ENCODE results near the gene GRID2.

GRID2 gene

DNA sequence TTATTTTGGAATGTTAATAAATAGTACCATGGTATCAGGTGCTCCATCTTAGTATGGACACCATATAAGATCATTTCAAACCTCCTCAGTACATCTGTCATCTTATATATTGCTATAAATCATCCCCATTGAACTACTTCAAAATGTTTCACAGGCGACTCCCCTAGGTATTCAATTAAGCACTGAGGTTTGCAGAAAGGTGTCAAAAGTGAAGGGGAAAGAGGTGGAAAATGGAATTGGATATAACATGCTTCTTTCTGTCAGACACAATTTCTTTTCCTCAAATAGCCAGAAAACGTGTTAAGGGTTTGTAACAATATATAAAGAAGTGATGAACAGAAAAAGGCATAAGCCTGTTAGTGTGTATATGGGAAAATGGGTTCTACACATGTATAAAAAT lies 325.5 kb downstream of the GRID2 start:
- Histone ChIP-seq H3K23ac (ENCODE audit: low read depth, low read length, poor library complexity) (no peak overlapping the region), H2AFZ (ENCODE audit: low read length) (no peak overlapping the region), H3K4me2 (ENCODE audit: insufficient read depth, low read length, poor library complexity, severe bottlenecking) (no peak overlapping the region), H3K14ac (ENCODE audit: low read length) (no peak overlapping the region), H3K27me3 (ENCODE audit: control insufficient read depth in 3 of 3, insufficient read depth in 3 of 3, low read depth in 1 of 3, low read length in 3 of 3) (no peaks in the 10 kb centered on the region), H2BK12ac (ENCODE audit: low read length) (no peak overlapping the region), H4K8ac (ENCODE audit: low read depth, low read length) (no peak overlapping the region), H3K36me3 (replicated peaks in 1 of 2; ENCODE audit: control insufficient read depth in 2 of 2, insufficient read depth in 2 of 2, low read length in 2 of 2) (no peaks in the 10 kb centered on the region), H2BK15ac (ENCODE audit: low read length) (no peak overlapping the region), H3K9me3 (replicated peaks in 1 of 2; ENCODE audit: control insufficient read depth in 2 of 2, insufficient read depth in 1 of 2, low read depth in 1 of 2, low read length in 2 of 2) (no peaks in the 10 kb centered on the region), H3K9ac (ENCODE audit: low read depth, low read length, poor library complexity) (no peak overlapping the region), H2BK120ac (ENCODE audit: low read depth, low read length) (no peak overlapping the region), H3K4me1 (ENCODE audit: control insufficient read depth in 2 of 2, insufficient read depth in 1 of 2, low read depth in 1 of 2, low read length in 2 of 2) (no peaks in the 10 kb centered on the region), H3K27ac (replicated peaks; ENCODE audit: low read length) (no peak overlapping the region), H3K4ac (ENCODE audit: low read length) (no peak overlapping the region), H4K91ac (ENCODE audit: low read depth, low read length, poor library complexity) (no peak overlapping the region), H3K18ac (ENCODE audit: low read length) (no peak overlapping the region), H3K4me3 (ENCODE audit: low read length in 2 of 2) (no peak overlapping the region), H3K79me1 (ENCODE audit: low read depth, low read length) (no peaks in the 10 kb centered on the region), H2AK5ac (ENCODE audit: low read depth, low read length) (no peak overlapping the region), H2BK5ac (ENCODE audit: low read length) (no peak overlapping the region)
- WGBS, 2 donors (ENCODE audit: extremely low coverage in 2 of 2, insufficient read length in 2 of 2, insufficient replicate concordance in 1 of 2), result no CpG with 5 or more reads among the region's 2 CpGs
- DNase-seq (ENCODE audit: low spot score), result no peak

DNA sequence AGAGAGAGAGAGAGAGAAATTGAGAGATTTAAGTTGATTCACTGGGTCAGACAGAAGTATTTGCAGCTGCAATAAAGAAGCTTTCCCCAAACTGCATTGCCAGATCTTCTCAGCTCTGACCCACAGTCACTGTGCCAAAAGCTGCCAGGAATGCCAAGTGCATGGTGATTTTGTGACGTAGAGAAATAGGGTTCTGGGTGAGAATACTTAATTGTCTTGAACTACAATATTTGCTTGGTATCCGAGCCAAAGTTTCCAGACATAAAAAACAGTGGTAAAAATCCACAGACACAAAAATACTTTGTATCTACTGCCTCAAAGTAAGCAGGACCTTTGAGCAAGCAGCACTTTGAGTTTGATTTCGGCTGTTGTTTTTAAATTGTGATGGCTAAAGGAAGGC lies 331.1 kb downstream of the GRID2 start:
- no peaks in the 10 kb centered on the region for H3K36me3 ChIP-seq (replicated peaks in 1 of 2; ENCODE audit: control insufficient read depth in 2 of 2, insufficient read depth in 2 of 2, low read length in 2 of 2)
- H3K9ac ChIP-seq (ENCODE audit: low read depth, low read length, poor library complexity), result no peak overlapping the region
- H3K23ac ChIP-seq (ENCODE audit: low read depth, low read length, poor library complexity), result no peak overlapping the region
- no peak overlapping the region for H3K4me3 ChIP-seq (ENCODE audit: low read length in 2 of 2)
- peak overlapping the region; percentile 45 for H2AFZ ChIP-seq (ENCODE audit: low read length)
- no peaks in the 10 kb centered on the region for H3K27me3 ChIP-seq (ENCODE audit: control insufficient read depth in 3 of 3, insufficient read depth in 3 of 3, low read depth in 1 of 3, low read length in 3 of 3)
- H2AK5ac ChIP-seq (ENCODE audit: low read depth, low read length), result no peak overlapping the region
- no peak overlapping the region for H2BK120ac ChIP-seq (ENCODE audit: low read depth, low read length)
- no peak overlapping the region for H3K14ac ChIP-seq (ENCODE audit: low read length)
- no peak overlapping the region for H2BK12ac ChIP-seq (ENCODE audit: low read length)
- no peaks in the 10 kb centered on the region for H3K4me1 ChIP-seq (ENCODE audit: control insufficient read depth in 2 of 2, insufficient read depth in 1 of 2, low read depth in 1 of 2, low read length in 2 of 2)
- H2BK5ac ChIP-seq (ENCODE audit: low read length), result no peak overlapping the region
- H4K8ac ChIP-seq (ENCODE audit: low read depth, low read length), result no peak overlapping the region
- H3K27ac ChIP-seq (replicated peaks; ENCODE audit: low read length), result no peak overlapping the region
- no peaks in the 10 kb centered on the region for H3K9me3 ChIP-seq (replicated peaks in 1 of 2; ENCODE audit: control insufficient read depth in 2 of 2, insufficient read depth in 1 of 2, low read depth in 1 of 2, low read length in 2 of 2)
- no peaks in the 10 kb centered on the region for H3K79me1 ChIP-seq (ENCODE audit: low read depth, low read length)
- no peak overlapping the region for H2BK15ac ChIP-seq (ENCODE audit: low read length)
- WGBS, 2 donors (ENCODE audit: extremely low coverage in 2 of 2, insufficient read length in 2 of 2, insufficient replicate concordance in 1 of 2), result no CpG with 5 or more reads among the region's 3 CpGs
- no peak overlapping the region for H3K4me2 ChIP-seq (ENCODE audit: insufficient read depth, low read length, poor library complexity, severe bottlenecking)
- H3K4ac ChIP-seq (ENCODE audit: low read length), result no peak overlapping the region
- no peak for DNase-seq (ENCODE audit: low spot score)
- H3K18ac ChIP-seq (ENCODE audit: low read length), result no peak overlapping the region
- no peak overlapping the region for H4K91ac ChIP-seq (ENCODE audit: low read depth, low read length, poor library complexity)

DNA sequence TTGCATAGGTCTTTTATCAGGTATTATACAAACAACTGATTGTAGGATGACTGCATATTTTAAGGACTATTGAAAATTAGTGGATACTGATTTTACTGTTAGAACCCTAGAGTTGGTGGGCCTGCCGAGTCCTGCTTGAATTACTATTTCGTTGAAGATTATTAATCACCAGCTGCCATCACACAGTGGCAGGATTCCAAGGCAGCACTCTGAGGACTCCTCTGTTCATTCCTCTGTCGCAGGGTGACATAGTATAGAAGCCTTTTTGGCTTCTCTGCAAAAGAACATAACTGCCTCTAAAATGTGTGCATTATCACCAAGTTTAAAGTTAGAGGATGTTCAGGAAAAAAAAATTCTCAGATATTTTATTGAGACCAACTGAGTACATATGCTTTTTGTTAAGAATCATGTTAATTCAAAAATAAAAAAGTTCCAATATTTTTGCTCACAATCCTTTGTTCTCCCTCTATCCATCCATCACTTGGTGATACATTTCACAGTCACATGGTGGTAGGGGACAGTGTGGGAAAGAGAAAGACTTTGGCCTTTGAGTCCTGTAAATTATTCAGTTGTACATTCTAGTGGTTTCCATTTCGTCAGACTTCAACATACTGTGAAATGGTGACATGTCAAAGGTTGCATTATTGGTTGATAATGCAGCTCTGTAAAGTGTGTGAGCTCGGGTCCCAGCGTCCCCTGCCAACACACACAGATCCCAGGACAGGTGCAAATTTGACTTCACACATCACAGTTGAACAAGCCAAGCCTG lies 332.5 kb downstream of the GRID2 start:
- no peaks in the 10 kb centered on the region for H3K79me1 ChIP-seq (ENCODE audit: low read depth, low read length)
- H3K9ac ChIP-seq (ENCODE audit: low read depth, low read length, poor library complexity), result no peak overlapping the region
- H2BK5ac ChIP-seq (ENCODE audit: low read length), result no peak overlapping the region
- H3K4me3 ChIP-seq (ENCODE audit: low read length in 2 of 2), result no peak overlapping the region
- H3K4me1 ChIP-seq (ENCODE audit: control insufficient read depth in 2 of 2, insufficient read depth in 1 of 2, low read depth in 1 of 2, low read length in 2 of 2), result no peaks in the 10 kb centered on the region
- H3K4me2 ChIP-seq (ENCODE audit: insufficient read depth, low read length, poor library complexity, severe bottlenecking), result no peak overlapping the region
- no peak overlapping the region for H4K91ac ChIP-seq (ENCODE audit: low read depth, low read length, poor library complexity)
- H3K27ac ChIP-seq (replicated peaks; ENCODE audit: low read length), result no peak overlapping the region
- no peak overlapping the region for H3K14ac ChIP-seq (ENCODE audit: low read length)
- H3K18ac ChIP-seq (ENCODE audit: low read length), result no peak overlapping the region
- H3K23ac ChIP-seq (ENCODE audit: low read depth, low read length, poor library complexity), result no peak overlapping the region
- no peak overlapping the region for H2BK12ac ChIP-seq (ENCODE audit: low read length)
- no peaks in the 10 kb centered on the region for H3K9me3 ChIP-seq (replicated peaks in 1 of 2; ENCODE audit: control insufficient read depth in 2 of 2, insufficient read depth in 1 of 2, low read depth in 1 of 2, low read length in 2 of 2)
- WGBS, 2 donors (ENCODE audit: extremely low coverage in 2 of 2, insufficient read length in 2 of 2, insufficient replicate concordance in 1 of 2), result no CpG with 5 or more reads among the region's 6 CpGs
- no peaks in the 10 kb centered on the region for H3K36me3 ChIP-seq (replicated peaks in 1 of 2; ENCODE audit: control insufficient read depth in 2 of 2, insufficient read depth in 2 of 2, low read length in 2 of 2)
- no peak for DNase-seq (ENCODE audit: low spot score)
- no peak overlapping the region for H3K4ac ChIP-seq (ENCODE audit: low read length)
- H2BK15ac ChIP-seq (ENCODE audit: low read length), result no peak overlapping the region
- H2AFZ ChIP-seq (ENCODE audit: low read length), result peak overlapping the region; percentile 72
- H4K8ac ChIP-seq (ENCODE audit: low read depth, low read length), result no peak overlapping the region
- H2AK5ac ChIP-seq (ENCODE audit: low read depth, low read length), result no peak overlapping the region
- no peaks in the 10 kb centered on the region for H3K27me3 ChIP-seq (ENCODE audit: control insufficient read depth in 3 of 3, insufficient read depth in 3 of 3, low read depth in 1 of 3, low read length in 3 of 3)
- H2BK120ac ChIP-seq (ENCODE audit: low read depth, low read length), result no peak overlapping the region

DNA sequence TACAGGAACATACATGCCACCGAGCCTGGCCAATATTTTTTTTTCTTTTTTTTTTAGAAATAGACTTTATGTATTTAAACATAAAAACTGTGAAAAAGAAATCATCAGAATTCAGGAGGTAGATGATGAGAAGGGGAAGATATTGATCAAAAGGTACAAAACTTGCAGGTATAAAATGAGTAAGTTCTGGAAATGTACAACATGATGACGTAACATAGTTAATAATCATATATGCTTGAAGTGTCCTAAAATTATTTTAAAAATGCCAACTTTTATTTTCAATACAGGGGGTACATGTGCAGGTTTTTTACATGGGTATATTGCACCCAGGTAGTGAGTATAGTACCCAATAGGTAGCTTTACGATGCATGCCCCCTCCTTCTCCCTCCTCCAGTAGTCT lies 337.6 kb downstream of the GRID2 start:
- Histone ChIP-seq H3K23ac (ENCODE audit: low read depth, low read length, poor library complexity) (no peak overlapping the region), H2BK120ac (ENCODE audit: low read depth, low read length) (no peak overlapping the region), H3K27me3 (ENCODE audit: control insufficient read depth in 3 of 3, insufficient read depth in 3 of 3, low read depth in 1 of 3, low read length in 3 of 3) (no peaks in the 10 kb centered on the region), H2AK5ac (ENCODE audit: low read depth, low read length) (no peak overlapping the region), H3K4me2 (ENCODE audit: insufficient read depth, low read length, poor library complexity, severe bottlenecking) (no peak overlapping the region), H2BK5ac (ENCODE audit: low read length) (no peak overlapping the region), H2AFZ (ENCODE audit: low read length) (no peak overlapping the region), H2BK15ac (ENCODE audit: low read length) (no peak overlapping the region), H2BK12ac (ENCODE audit: low read length) (no peak overlapping the region), H3K36me3 (replicated peaks in 1 of 2; ENCODE audit: control insufficient read depth in 2 of 2, insufficient read depth in 2 of 2, low read length in 2 of 2) (no peaks in the 10 kb centered on the region), H4K8ac (ENCODE audit: low read depth, low read length) (no peak overlapping the region), H3K4me1 (ENCODE audit: control insufficient read depth in 2 of 2, insufficient read depth in 1 of 2, low read depth in 1 of 2, low read length in 2 of 2) (no peaks in the 10 kb centered on the region), H3K14ac (ENCODE audit: low read length) (no peak overlapping the region), H3K4ac (ENCODE audit: low read length) (no peak overlapping the region), H3K79me1 (ENCODE audit: low read depth, low read length) (no peaks in the 10 kb centered on the region), H3K9me3 (replicated peaks in 1 of 2; ENCODE audit: control insufficient read depth in 2 of 2, insufficient read depth in 1 of 2, low read depth in 1 of 2, low read length in 2 of 2) (no peaks in the 10 kb centered on the region), H3K27ac (replicated peaks; ENCODE audit: low read length) (no peak overlapping the region), H3K4me3 (ENCODE audit: low read length in 2 of 2) (no peak overlapping the region), H3K9ac (ENCODE audit: low read depth, low read length, poor library complexity) (no peak overlapping the region), H4K91ac (ENCODE audit: low read depth, low read length, poor library complexity) (no peak overlapping the region), H3K18ac (ENCODE audit: low read length) (no peak overlapping the region)
- no peak for DNase-seq (ENCODE audit: low spot score)
- no CpG with 5 or more reads among the region's 3 CpGs for WGBS, 2 donors (ENCODE audit: extremely low coverage in 2 of 2, insufficient read length in 2 of 2, insufficient replicate concordance in 1 of 2)

Measured in neuronal stem cell (in vitro differentiated cells).